Upper lobe of left lung (tissue), 6 donors: ENCODE measurements around the gene DYNLT2B. TPM values are rescaled to one million over a fixed set of nuclear protein-coding genes. Genes with fewer than 3 reads are reported as not detected.
"Not testable (repeated sequence)": the region's sequence is repeated elsewhere in the genome, so short reads cannot be mapped to it uniquely, and the experiment has no call there.

Experiments
- ATAC-seq, 2 donors: fragments of 200-7000 bp; cut with Tn5 transposase; one replicate each; pipeline ENCODE4 v1.9.1; 2022; ENCODE audit warnings: mild to moderate bottlenecking in 2 of 2, moderate library complexity in 2 of 2; ENCODE audit not compliant: low FRiP score in 2 of 2
- DNase-seq, 2 donors: peaks; one replicate each; pipeline ENCODE4 v3.0.0-alpha.2; 2019 to 2020
- H3K27ac ChIP-seq, 4 donors: fragments of 200-600 bp; sonication (generic); one replicate each; pipeline ENCODE4 v1.5.1; 2016 to 2019
- H3K27me3 ChIP-seq, 4 donors: fragments of 200-600 bp; sonication (generic); one replicate each; pipeline ENCODE4 v1.5.1; 2017 to 2019
- H3K36me3 ChIP-seq, 4 donors: fragments of 200-600 bp; sonication (generic); one replicate each; pipeline ENCODE4 v1.5.1; 2016 to 2019
- H3K4me1 ChIP-seq, 4 donors: fragments of 200-600 bp; sonication (generic); one replicate each; pipeline ENCODE4 v1.5.1; 2018 to 2019
- H3K4me3 ChIP-seq, 4 donors: fragments of 200-600 bp; sonication (generic); one replicate each; pipeline ENCODE4 v1.5.1; 2017 to 2019; ENCODE audit warnings: mild to moderate bottlenecking in 2 of 4, moderate library complexity in 1 of 4
- H3K9me3 ChIP-seq, 4 donors: fragments of 200-600 bp; sonication (generic); one replicate each; pipeline ENCODE4 v1.5.1; 2018 to 2019
- CTCF ChIP-seq, 6 experiments: fragments of 450-650 bp in 4 of 6; fragments of 200-600 bp in 2 of 6; sonication (generic) in 2 of 6; IDR thresholded peaks; one replicate each; pipeline ENCODE4 v1.5.1; 2016 to 2019; ENCODE audit warnings: antibody characterized with exemption in 6 of 6
- EP300 ChIP-seq, 4 donors: sonication (generic); formaldehyde crosslinking; IDR thresholded peaks; one replicate each; pipeline ENCODE4 v1.5.1; 2017; ENCODE audit warnings: antibody characterized with exemption in 4 of 4, control low read depth in 2 of 4
- POLR2A ChIP-seq, 4 donors: fragments of 450-650 bp; IDR thresholded peaks; one replicate each; pipeline ENCODE4 v1.5.1; 2016 to 2017; ENCODE audit warnings: antibody characterized with exemption in 4 of 4, mild to moderate bottlenecking in 2 of 4
- POLR2AphosphoS5 ChIP-seq, 2 donors: sonication (generic); formaldehyde crosslinking; IDR thresholded peaks; one replicate each; pipeline ENCODE4 v1.5.1; 2017; ENCODE audit warnings: antibody characterized with exemption in 2 of 2
- WGBS, 2 donors: methylation state at CpG; one replicate each; pipeline ENCODE4 v1.1.5; 2017 to 2018; 5-methylcytosine and 5-hydroxymethylcytosine counted together
- total RNA-seq, 6 donors: library from RNA; depleted of rRNA in 4 of 6; stranded (reverse); fragments of >200 nt in 4 of 6; gene quantifications; one replicate each; pipeline versions ENCODE4 v1.1.0 to v1.2.1, GENCODE V29; 2016 to 2021
- donor health status: DM: no; HTN: no; CAD: no; lungs with moderate emphysema.
- donor health status: DM: no; HTN: yes; CAD: no; lungs with severe emphysema.

The DYNLT2B gene
- total RNA-seq, 6 donors from 2014 or later, result 2.3 to 10.4 (median 4.4) TPM

- H3K9me3 ChIP-seq, result no peaks in the 10 kb centered on the region
- H3K27ac ChIP-seq, result no peak overlapping the region
- no peak overlapping the region for H3K4me3 ChIP-seq
- TF ChIP-seq CTCF (IDR thresholded peaks at IDR 0.05) (no peak), EP300 (IDR thresholded peaks at IDR 0.05) (no peak), POLR2AphosphoS5 (IDR thresholded peaks at IDR 0.05) (no peak), POLR2A (IDR thresholded peaks at IDR 0.05) (no peak)
- no peaks in the 10 kb centered on the region for H3K4me1 ChIP-seq
- no peaks in the 10 kb centered on the region for H3K27me3 ChIP-seq
- ATAC-seq (no peak), DNase-seq (no peak)
- 93 to 97% methylated on average over 3 of the region's 3 CpGs for WGBS, 2 donors
- peaks cover 0 to 8% (median 1%) of the 10 kb centered on the region in 4 donors for H3K36me3 ChIP-seq
Measured at GRCh38 chr3:196348698-196349097, 30.7 kb upstream of the DYNLT2B start.

DNA sequence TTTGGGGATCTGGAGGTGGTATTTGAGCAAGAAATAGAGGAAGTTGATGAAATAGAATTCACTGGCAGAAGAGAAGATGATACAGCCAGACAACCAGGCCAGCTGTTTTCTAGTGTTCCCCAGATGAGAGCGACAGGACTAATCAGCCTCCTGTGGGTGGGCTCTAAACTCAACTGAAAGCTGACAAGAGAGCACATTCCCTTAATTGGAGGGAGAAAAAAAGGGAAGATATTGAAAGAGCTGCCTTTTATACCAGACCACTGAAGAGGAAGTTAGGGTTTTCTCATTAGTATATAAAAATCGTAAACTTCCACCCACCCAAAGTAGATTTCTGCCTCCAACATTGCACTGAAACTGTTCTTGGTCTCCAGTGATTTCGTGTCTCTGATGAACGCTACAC, 26.6 kb upstream of the DYNLT2B start:
- 59 to 66% methylated on average over 4 of the region's 4 CpGs for WGBS, 2 donors
- DNase-seq (no peak), ATAC-seq (peak in 1 of 2 donors; percentile 54)
- no peak overlapping the region for H3K4me3 ChIP-seq
- H3K27ac ChIP-seq, result peak overlapping the region in 1 of 4 donors; percentile 16
- TF ChIP-seq CTCF (IDR thresholded peaks at IDR 0.05), result no peak
- no peak for TF ChIP-seq POLR2AphosphoS5 (IDR thresholded peaks at IDR 0.05)
- no peak for TF ChIP-seq POLR2A (IDR thresholded peaks at IDR 0.05)
- TF ChIP-seq EP300 (IDR thresholded peaks at IDR 0.05), result no peak
- peaks cover 0 to 3% (median 0%) of the 10 kb centered on the region in 4 donors for H3K36me3 ChIP-seq
- H3K4me1 ChIP-seq, result no peaks in the 10 kb centered on the region
- H3K27me3 ChIP-seq, result no peaks in the 10 kb centered on the region
- H3K9me3 ChIP-seq, result no peaks in the 10 kb centered on the region

- H3K36me3 ChIP-seq, H3K4me1 ChIP-seq, H3K27me3 ChIP-seq, ATAC-seq, H3K27ac ChIP-seq, H3K4me3 ChIP-seq, H3K9me3 ChIP-seq: not testable (repeated sequence)
- 96% methylated on average over 13 of the region's 14 CpGs for WGBS, 2 donors
- peak in 1 of 2 donors; percentile 35 for DNase-seq
Measured at GRCh38 chr3:196343917-196344316, 25.9 kb upstream of the DYNLT2B start.

DNA sequence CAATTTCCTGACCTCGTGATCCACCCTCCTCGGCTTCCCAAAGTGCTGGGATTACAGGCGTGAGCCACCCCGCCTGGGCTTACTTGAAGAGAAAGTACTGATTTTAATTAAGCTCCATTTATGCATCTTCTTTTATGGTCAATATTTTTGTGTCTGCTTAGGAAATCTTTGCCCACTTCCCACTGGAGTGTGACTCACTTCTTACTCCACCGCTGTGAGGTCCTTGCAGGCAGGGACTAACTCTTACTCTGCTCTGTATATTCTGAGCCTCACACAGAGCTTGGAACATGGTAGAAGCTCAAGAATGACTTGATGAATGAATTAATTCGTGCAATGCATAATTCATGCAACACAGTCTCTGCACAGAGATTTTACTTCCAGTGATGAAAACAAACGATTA, 23.1 kb upstream of the DYNLT2B start:
- H3K9me3 ChIP-seq, result no peaks in the 10 kb centered on the region
- DNase-seq (no peak), ATAC-seq (peak in 1 of 2 donors; percentile 49)
- TF ChIP-seq CTCF (IDR thresholded peaks at IDR 0.05), result no peak
- no peak for TF ChIP-seq EP300 (IDR thresholded peaks at IDR 0.05)
- TF ChIP-seq POLR2A (IDR thresholded peaks at IDR 0.05), result peak in 1 of 4 donors; percentile 17
- no peak for TF ChIP-seq POLR2AphosphoS5 (IDR thresholded peaks at IDR 0.05)
- WGBS, 2 donors, result 56 to 62% methylated on average over 7 of the region's 7 CpGs
- peak overlapping the region in 1 of 4 donors; percentile 11 for H3K27ac ChIP-seq
- H3K36me3 ChIP-seq, result peaks cover 0 to 3% (median 0%) of the 10 kb centered on the region in 4 donors
- H3K4me3 ChIP-seq, result no peak overlapping the region
- no peaks in the 10 kb centered on the region for H3K4me1 ChIP-seq
- no peaks in the 10 kb centered on the region for H3K27me3 ChIP-seq

DNA sequence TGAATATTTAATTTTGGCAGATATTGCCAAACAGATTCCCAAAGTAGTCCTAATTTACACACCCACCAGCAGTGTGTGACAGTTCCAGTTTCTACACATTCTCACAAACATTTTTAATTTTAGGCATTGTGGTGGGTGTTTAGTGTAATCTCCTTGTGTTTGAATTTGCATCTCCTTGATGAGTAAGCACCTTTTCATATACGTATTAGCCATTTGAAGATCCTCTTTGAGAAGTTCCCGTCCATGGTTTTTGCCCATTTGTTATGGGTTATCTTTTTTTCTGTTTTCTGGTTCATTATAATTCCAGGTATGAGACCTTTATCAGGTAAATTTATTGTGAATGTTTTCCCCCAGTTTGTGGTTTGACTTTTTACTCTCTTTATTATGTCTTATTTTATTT, 22.4 kb upstream of the DYNLT2B start:
- H3K4me1 ChIP-seq, result no peaks in the 10 kb centered on the region
- TF ChIP-seq CTCF (IDR thresholded peaks at IDR 0.05) (no peak), EP300 (IDR thresholded peaks at IDR 0.05) (no peak), POLR2AphosphoS5 (IDR thresholded peaks at IDR 0.05) (no peak), POLR2A (IDR thresholded peaks at IDR 0.05) (no peak)
- no peaks in the 10 kb centered on the region for H3K9me3 ChIP-seq
- DNase-seq, result no peak
- WGBS, 2 donors, result 60 to 64% methylated on average over 2 of the region's 2 CpGs
- H3K27me3 ChIP-seq, result no peaks in the 10 kb centered on the region
- no peak overlapping the region for H3K4me3 ChIP-seq
- H3K36me3 ChIP-seq, result no peaks in the 10 kb centered on the region
- no peak overlapping the region for H3K27ac ChIP-seq
- ATAC-seq, result no peak
